Common myeloid progenitor, CD34-positive (primary cell): ENCODE data around the gene CLIC6.
"Not testable (repeated sequence)": the region's sequence is repeated elsewhere in the genome, so short reads cannot be mapped to it uniquely, and the experiment has no call there.

Experiments used
- CTCF ChIA-PET: fragments of 350-600 bp; sonication (Branson Sonifier 250); formaldehyde crosslinking; loops from one replicate; lab custom pipeline; 2021; ENCODE audit warnings: antibody characterized with exemption; lab: Charles Lee
- POLR2A ChIA-PET: fragments of 350-600 bp; sonication (Branson Sonifier 250); formaldehyde crosslinking; loops from one replicate; lab custom pipeline; 2021; ENCODE audit warnings: antibody characterized with exemption; lab: Charles Lee
- DNase-seq, 3 donors: peaks; one replicate each; pipeline versions ENCODE4 v3.0.0 to v3.0.0-alpha.2; 2013
- H3K27ac ChIP-seq, 2 experiments: 1 replicate in 1 of 2; 2 replicates in 1 of 2; pipeline ENCODE4 v1.7.0; 2013; ENCODE audit warnings: inconsistent platforms in 2 of 2, low read length in 2 of 2, mild to moderate bottlenecking in 2 of 2, low read depth in 1 of 2, moderate library complexity in 1 of 2; ENCODE audit not compliant: severe bottlenecking in 2 of 2, insufficient read depth in 1 of 2, poor library complexity in 1 of 2
- H3K27me3 ChIP-seq, 5 experiments: replicated peaks in 2 of 5; 1 replicate in 3 of 5; 2 replicates in 2 of 5; pipeline versions ENCODE4 v1.6.1 to v1.7.0; 2013; ENCODE audit warnings: low read length in 4 of 5, mild to moderate bottlenecking in 2 of 5, moderate library complexity in 2 of 5, inconsistent platforms in 1 of 5; ENCODE audit not compliant: insufficient read depth in 5 of 5, control insufficient read depth in 4 of 5
- H3K36me3 ChIP-seq, 4 experiments: 1 replicate in 2 of 4; 2 replicates in 2 of 4; pipeline versions ENCODE4 v1.6.1 to v1.7.0; 2013; ENCODE audit warnings: low read length in 3 of 4, control low read depth in 1 of 4, mild to moderate bottlenecking in 1 of 4; ENCODE audit not compliant: control insufficient read depth in 4 of 4, insufficient read depth in 4 of 4
- H3K4me1 ChIP-seq, 4 experiments: 1 replicate in 3 of 4; 2 replicates in 1 of 4; pipeline versions ENCODE4 v1.6.1 to v1.7.1; 2013; ENCODE audit warnings: low read length in 3 of 4, mild to moderate bottlenecking in 3 of 4, control low read depth in 1 of 4, inconsistent platforms in 1 of 4, moderate library complexity in 1 of 4; ENCODE audit not compliant: control insufficient read depth in 4 of 4, insufficient read depth in 4 of 4; ENCODE audit errors: control extremely low read depth in 1 of 4
- H3K4me3 ChIP-seq, 7 experiments: 1 replicate in 4 of 7; 2 replicates in 3 of 7; pipeline versions ENCODE4 v1.5.1 to v1.7.0; 2013; ENCODE audit warnings: mild to moderate bottlenecking in 7 of 7, low read length in 6 of 7, moderate library complexity in 6 of 7, inconsistent platforms in 2 of 7, low read depth in 2 of 7, control low read depth in 1 of 7; ENCODE audit not compliant: insufficient read depth in 4 of 7, control insufficient read depth in 1 of 7; ENCODE audit errors: extremely low read depth in 1 of 7
- H3K9me3 ChIP-seq, 5 experiments: 1 replicate in 4 of 5; 2 replicates in 1 of 5; pipeline versions ENCODE4 v1.6.1 to v1.7.1; 2013; ENCODE audit warnings: low read length in 4 of 5, mild to moderate bottlenecking in 2 of 5, inconsistent platforms in 1 of 5, low read depth in 1 of 5, moderate library complexity in 1 of 5; ENCODE audit not compliant: control insufficient read depth in 4 of 5, insufficient read depth in 2 of 5; ENCODE audit errors: control extremely low read depth in 1 of 5
- WGBS: methylation state at CpG from one replicate; pipeline ENCODE4 v1.1.5; 2013; ENCODE audit not compliant: insufficient coverage; 5-methylcytosine and 5-hydroxymethylcytosine counted together

The CLIC6 gene

DNA sequence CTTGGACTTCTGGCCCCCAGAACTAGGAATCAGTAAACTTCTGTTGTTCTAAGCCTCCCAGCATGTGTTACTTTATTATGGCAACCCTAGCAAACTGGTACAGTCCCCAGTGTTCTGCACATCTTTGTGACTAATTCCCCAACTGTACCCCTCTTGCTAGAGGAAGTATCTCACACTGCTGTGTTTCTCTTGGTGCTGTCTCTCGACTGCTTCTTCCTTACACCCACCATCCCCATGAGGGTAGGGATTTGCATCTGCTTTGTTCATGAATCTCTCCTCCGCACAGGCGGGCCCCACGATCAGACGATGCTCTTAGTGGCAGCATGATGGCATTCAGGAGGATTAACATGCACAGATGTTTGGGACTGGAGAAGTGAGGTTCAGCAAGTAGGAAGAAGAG, 46.7 kb downstream of the CLIC6 start:
- DNase-seq = no peak
- Histone ChIP-seq H3K36me3 (no peaks in the 10 kb centered on the region), H3K27me3 (peaks cover 0 to 2% (median 0%) of the 10 kb centered on the region in 5 experiments), H3K4me1 (peaks cover 0 to 6% (median 3%) of the 10 kb centered on the region in 4 experiments), H3K9me3 (no peaks in the 10 kb centered on the region), H3K4me3 (no peak overlapping the region), H3K27ac (no peak overlapping the region)
- POLR2A ChIA-PET = no interaction called here
- WGBS = 100% methylated on average over 2 of the region's 5 CpGs
- CTCF ChIA-PET = no interaction called here

- Histone ChIP-seq H3K27ac (no peak overlapping the region), H3K9me3 (no peaks in the 10 kb centered on the region), H3K4me3 (no peak overlapping the region), H3K4me1 (peaks cover 0 to 6% (median 3%) of the 10 kb centered on the region in 4 experiments), H3K36me3 (no peaks in the 10 kb centered on the region), H3K27me3 (peaks cover 0 to 2% (median 0%) of the 10 kb centered on the region in 5 experiments)
- CTCF ChIA-PET = interaction anchor here (0.9 kb wide), 1 partner anchor 14 kb away, joined by 3 read pairs; no protein-coding TSS in a partner anchor
- DNase-seq = no peak
- POLR2A ChIA-PET = no interaction called here
- WGBS = 97% methylated on average over 7 of the region's 7 CpGs
Measured at GRCh38 chr21:34715985-34716596, 47.3 kb downstream of the CLIC6 start.

DNA sequence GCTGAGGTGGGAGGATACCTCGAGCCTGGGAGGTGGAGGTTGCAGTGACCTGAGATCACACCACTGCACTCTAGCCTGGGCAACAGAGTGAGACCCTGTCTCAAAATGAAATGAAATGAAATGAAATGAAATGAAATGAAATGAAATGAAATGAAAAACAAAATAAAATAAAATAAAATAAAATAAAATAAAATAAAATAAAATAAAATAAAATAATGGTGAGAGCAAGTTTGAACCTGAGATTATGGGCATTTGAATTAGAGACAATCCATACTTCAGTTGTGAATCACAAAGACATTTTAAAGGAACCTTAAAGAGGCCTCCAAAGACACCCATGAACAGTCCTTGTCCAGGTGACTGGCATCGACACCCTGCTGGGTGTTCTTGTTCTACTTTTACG, 49.7 kb downstream of the CLIC6 start:
- CTCF ChIA-PET = interaction anchor here (1.5 kb wide), 1 partner anchor 1122 kb away, joined by 3 read pairs; no protein-coding TSS in a partner anchor
- H3K27me3 ChIP-seq, H3K4me1 ChIP-seq, POLR2A ChIA-PET, DNase-seq, H3K27ac ChIP-seq, H3K9me3 ChIP-seq, H3K36me3 ChIP-seq, H3K4me3 ChIP-seq: not testable (repeated sequence)
- no CpG with 5 or more reads among the region's 3 CpGs for whole genome bisulfite sequencing

GRCh38 chr21:34722684-34723300, 54.0 kb downstream of the CLIC6 start:
- H3K27me3 ChIP-seq = peaks cover 0 to 2% (median 0%) of the 10 kb centered on the region in 5 experiments
- CTCF ChIA-PET = interaction anchor here (0.9 to 2.6 kb wide), 10 partner anchors 11 to 1308 kb away, joined by 3 to 12 read pairs (median 4); no protein-coding TSS in a partner anchor
- 89% methylated on average over 7 of the region's 7 CpGs for WGBS

DNA sequence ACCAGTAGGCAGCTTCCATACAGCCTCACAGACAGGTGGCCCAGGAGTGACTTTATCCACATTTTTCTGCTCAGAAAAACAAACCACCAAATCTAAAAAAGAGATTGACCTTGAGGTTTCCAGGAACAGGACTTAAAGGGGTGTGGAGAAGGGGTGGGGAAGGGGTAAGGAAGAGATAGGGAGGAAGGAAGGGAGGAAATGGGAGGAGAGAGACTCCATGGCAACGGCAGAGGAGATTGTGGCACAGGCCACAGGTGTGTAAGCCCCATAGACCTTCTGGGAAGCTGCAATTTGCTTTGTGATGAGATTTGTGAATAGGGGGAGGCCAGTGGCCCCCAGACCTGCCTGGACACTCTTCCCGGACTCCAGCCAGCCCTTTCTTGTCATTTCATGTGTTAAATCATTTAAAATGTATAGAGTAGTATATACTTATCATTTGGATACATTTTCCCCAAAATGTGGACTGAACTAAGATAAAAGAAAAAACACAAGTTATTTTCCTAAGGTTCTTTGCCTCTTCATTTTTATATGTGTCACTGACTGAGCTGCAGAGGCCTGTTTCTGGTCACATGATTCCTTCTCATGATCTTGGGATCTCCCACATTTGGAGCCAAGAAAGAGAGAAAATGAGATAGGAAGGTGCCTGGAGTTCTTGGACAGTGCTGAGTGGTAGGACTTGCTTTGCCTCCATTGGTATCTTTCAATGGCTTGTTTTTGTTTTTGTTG, 55.5 kb downstream of the CLIC6 start:
- peaks cover 0 to 9% (median 2%) of the 10 kb centered on the region in 4 experiments for H3K4me1 ChIP-seq
- DNase-seq = no peak
- CTCF ChIA-PET = interaction anchor here (0.6 to 2.6 kb wide), 7 partner anchors 10 to 1992 kb away, joined by 3 to 12 read pairs (median 4); no protein-coding TSS in a partner anchor
- no peaks in the 10 kb centered on the region for H3K36me3 ChIP-seq
- POLR2A ChIA-PET = no interaction called here
- 40% methylated on average over 1 of the region's 2 CpGs for WGBS
- peaks cover 0 to 2% (median 0%) of the 10 kb centered on the region in 5 experiments for H3K27me3 ChIP-seq
- H3K27ac ChIP-seq = no peak overlapping the region
- no peaks in the 10 kb centered on the region for H3K9me3 ChIP-seq
- no peak overlapping the region for H3K4me3 ChIP-seq

More at GRCh38 chr21:34722684-34723300, 54.0 kb downstream of the CLIC6 start:
- no peak overlapping the region for H3K27ac ChIP-seq
- peaks cover 0 to 9% (median 2%) of the 10 kb centered on the region in 4 experiments for H3K4me1 ChIP-seq
- peak; percentile 19 to 21 (median 20) for DNase-seq
- POLR2A ChIA-PET = no interaction called here
- H3K36me3 ChIP-seq = no peaks in the 10 kb centered on the region
- no peaks in the 10 kb centered on the region for H3K9me3 ChIP-seq
- no peak overlapping the region for H3K4me3 ChIP-seq

DNA sequence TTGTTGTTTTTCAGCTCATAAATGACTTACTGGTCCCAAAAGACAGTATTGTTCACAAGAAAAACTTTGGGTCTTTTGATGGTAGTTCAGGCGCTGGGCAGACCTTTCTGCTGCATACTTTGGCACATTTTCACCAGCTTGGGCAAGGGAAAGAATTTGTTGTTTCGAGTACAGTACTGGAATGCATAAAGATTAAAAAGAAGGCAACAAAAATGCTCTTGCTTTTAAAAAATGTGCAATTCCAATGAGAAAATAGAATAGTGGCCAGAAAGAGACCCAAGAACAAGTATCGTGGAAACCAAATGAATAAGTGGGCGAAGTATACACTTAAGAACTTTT, 56.0 kb downstream of the CLIC6 start:
- ChIA-PET POLR2A (no interaction called here), CTCF (no interaction called here)
- Histone ChIP-seq H3K27me3 (peaks cover 0 to 2% (median 0%) of the 10 kb centered on the region in 5 experiments), H3K4me1 (peaks cover 0 to 9% (median 2%) of the 10 kb centered on the region in 4 experiments), H3K4me3 (no peak overlapping the region), H3K27ac (no peak overlapping the region), H3K36me3 (no peaks in the 10 kb centered on the region), H3K9me3 (no peaks in the 10 kb centered on the region)
- no peak for DNase-seq
- 98% methylated on average over 4 of the region's 4 CpGs for WGBS
